Activated T-helper 1 cell treated with anti-CD3 and anti-CD28 coated beads, Interleukin-12 subunit alpha, Interleukin-12 subunit beta, Interleukin-2, Interleukin-4 antibody, amounts not matched to agents 30 ng/mL and 10 ng/mL and 1 ng/mL, durations not matched to agents 14 hours and 24 hours and 36 hours (primary cell): ENCODE measurements around the gene GTSE1. TPM values are rescaled to one million over a fixed set of nuclear protein-coding genes. Genes with fewer than 3 reads are reported as not detected.

Experiments
- DNase-seq: peaks from one replicate; pipeline ENCODE4 v3.0.0; 2021; ENCODE audit warnings: low spot score
- H3K27ac Mint-ChIP-seq: one replicate; pipeline ENCODE4 v1.8.0; 2021; ENCODE audit warnings: mild to moderate bottlenecking, mixed read lengths
- H3K27me3 Mint-ChIP-seq: one replicate; pipeline ENCODE4 v1.8.0; 2022; ENCODE audit warnings: mild to moderate bottlenecking, moderate library complexity, mixed read lengths; ENCODE audit not compliant: insufficient read depth
- H3K36me3 Mint-ChIP-seq: one replicate; pipeline ENCODE4 v1.8.0; 2021; ENCODE audit warnings: low read depth, mixed read lengths
- H3K4me1 Mint-ChIP-seq: one replicate; pipeline ENCODE4 v1.8.0; 2021; ENCODE audit warnings: low read depth, mixed read lengths
- H3K4me3 Mint-ChIP-seq: one replicate; pipeline ENCODE4 v1.8.0; 2021; ENCODE audit warnings: mild to moderate bottlenecking, moderate library complexity, mixed read lengths
- H3K9me3 Mint-ChIP-seq: one replicate; pipeline ENCODE4 v1.8.0; 2021; ENCODE audit warnings: mixed read lengths
- intact Hi-C: fragments of 100-400 bp; cut with micrococcal nuclease; formaldehyde crosslinking; loops from one replicate; pipeline ENCODE4 v1.15.1; 2024
- total RNA-seq: library from RNA; stranded (reverse); gene quantifications from 2 replicates; pipeline ENCODE4 v1.2.3, GENCODE V29; 2022

GTSE1 gene
- total RNA-seq, 1 donor from 2014 or later, result 39.9 TPM

GRCh38 chr22:46356496-46357480 lies 60.1 kb downstream of the GTSE1 start:
- DNase-seq, result no peak
- intact Hi-C loops, result no loop called here
- no peak overlapping the region for H3K27ac Mint-ChIP-seq
- H3K4me3 Mint-ChIP-seq, result no peak overlapping the region
- no peaks in the 10 kb centered on the region for H3K4me1 Mint-ChIP-seq
- H3K9me3 Mint-ChIP-seq, result no peaks in the 10 kb centered on the region
- H3K27me3 Mint-ChIP-seq, result no peaks in the 10 kb centered on the region
- H3K36me3 Mint-ChIP-seq, result peaks cover 21% of the 10 kb centered on the region

- H3K9me3 Mint-ChIP-seq, result no peaks in the 10 kb centered on the region
- H3K27me3 Mint-ChIP-seq, result no peaks in the 10 kb centered on the region
- H3K4me1 Mint-ChIP-seq, result no peaks in the 10 kb centered on the region
- intact Hi-C loops, result no loop called here
- peaks cover 12% of the 10 kb centered on the region for H3K36me3 Mint-ChIP-seq
- DNase-seq, result no peak
- no peak overlapping the region for H3K27ac Mint-ChIP-seq
- no peak overlapping the region for H3K4me3 Mint-ChIP-seq
Measured at GRCh38 chr22:46357711-46358520, 61.2 kb downstream of the GTSE1 start.

- intact Hi-C loops, result no loop called here
- Mint-ChIP-seq H3K4me1 (no peaks in the 10 kb centered on the region), H3K9me3 (no peaks in the 10 kb centered on the region), H3K4me3 (no peak overlapping the region), H3K36me3 (peaks cover 9% of the 10 kb centered on the region), H3K27me3 (no peaks in the 10 kb centered on the region), H3K27ac (no peak overlapping the region)
- no peak for DNase-seq
Measured at GRCh38 chr22:46358766-46359165, 62.1 kb downstream of the GTSE1 start.

- H3K27ac Mint-ChIP-seq, result no peak overlapping the region
- H3K9me3 Mint-ChIP-seq, result no peaks in the 10 kb centered on the region
- DNase-seq, result no peak
- intact Hi-C loops, result no loop called here
- H3K36me3 Mint-ChIP-seq, result peaks cover 6% of the 10 kb centered on the region
- H3K4me1 Mint-ChIP-seq, result no peaks in the 10 kb centered on the region
- H3K27me3 Mint-ChIP-seq, result no peaks in the 10 kb centered on the region
- no peak overlapping the region for H3K4me3 Mint-ChIP-seq
Measured at GRCh38 chr22:46359362-46359761, 62.7 kb downstream of the GTSE1 start.

- Mint-ChIP-seq H3K4me1 (no peaks in the 10 kb centered on the region), H3K9me3 (no peaks in the 10 kb centered on the region)
Measured at GRCh38 chr22:46360097-46360496, 63.4 kb downstream of the GTSE1 start.

GRCh38 chr22:46360891-46361290 lies 64.2 kb downstream of the GTSE1 start:
- no peaks in the 10 kb centered on the region for H3K4me1 Mint-ChIP-seq
- no peaks in the 10 kb centered on the region for H3K9me3 Mint-ChIP-seq
- no peaks in the 10 kb centered on the region for H3K27me3 Mint-ChIP-seq

More at GRCh38 chr22:46360097-46360496, 63.4 kb downstream of the GTSE1 start:
- intact Hi-C loops, result no loop called here
- Mint-ChIP-seq H3K4me3 (no peak overlapping the region), H3K27ac (no peak overlapping the region), H3K27me3 (no peaks in the 10 kb centered on the region), H3K36me3 (peaks cover 6% of the 10 kb centered on the region)
- no peak for DNase-seq

GRCh38 chr22:46361826-46362202 lies 65.1 kb downstream of the GTSE1 start:
- no peaks in the 10 kb centered on the region for H3K4me1 Mint-ChIP-seq
- no peak overlapping the region for H3K27ac Mint-ChIP-seq
- intact Hi-C loops, result no loop called here
- DNase-seq, result no peak
- no peaks in the 10 kb centered on the region for H3K27me3 Mint-ChIP-seq
- peaks cover 4% of the 10 kb centered on the region for H3K36me3 Mint-ChIP-seq
- H3K9me3 Mint-ChIP-seq, result no peaks in the 10 kb centered on the region
- H3K4me3 Mint-ChIP-seq, result no peak overlapping the region

More at GRCh38 chr22:46360891-46361290, 64.2 kb downstream of the GTSE1 start:
- Mint-ChIP-seq H3K4me3 (no peak overlapping the region), H3K27ac (no peak overlapping the region), H3K36me3 (peaks cover 4% of the 10 kb centered on the region)
- intact Hi-C loops, result no loop called here
- no peak for DNase-seq

- Mint-ChIP-seq H3K36me3 (peaks cover 3% of the 10 kb centered on the region), H3K27me3 (no peaks in the 10 kb centered on the region), H3K4me1 (no peaks in the 10 kb centered on the region), H3K9me3 (no peaks in the 10 kb centered on the region), H3K27ac (no peak overlapping the region), H3K4me3 (no peak overlapping the region)
- intact Hi-C loops, result no loop called here
- no peak for DNase-seq
Measured at GRCh38 chr22:46362203-46362933, 65.7 kb downstream of the GTSE1 start.

GRCh38 chr22:46362934-46363515 lies 66.4 kb downstream of the GTSE1 start:
- DNase-seq, result no peak
- H3K9me3 Mint-ChIP-seq, result no peaks in the 10 kb centered on the region
- H3K27me3 Mint-ChIP-seq, result no peaks in the 10 kb centered on the region
- no peaks in the 10 kb centered on the region for H3K4me1 Mint-ChIP-seq
- no peak overlapping the region for H3K4me3 Mint-ChIP-seq
- no peak overlapping the region for H3K27ac Mint-ChIP-seq
- intact Hi-C loops, result no loop called here
- H3K36me3 Mint-ChIP-seq, result peaks cover 2% of the 10 kb centered on the region

GRCh38 chr22:46363611-46364321 lies 67.1 kb downstream of the GTSE1 start:
- no peak for DNase-seq
- Mint-ChIP-seq H3K4me3 (no peak overlapping the region), H3K27me3 (no peaks in the 10 kb centered on the region), H3K4me1 (no peaks in the 10 kb centered on the region), H3K9me3 (no peaks in the 10 kb centered on the region), H3K36me3 (peaks cover under 1% of the 10 kb centered on the region), H3K27ac (no peak overlapping the region)
- intact Hi-C loops, result no loop called here

- H3K9me3 Mint-ChIP-seq, result no peaks in the 10 kb centered on the region
- intact Hi-C loops, result no loop called here
- H3K27me3 Mint-ChIP-seq, result no peaks in the 10 kb centered on the region
- H3K27ac Mint-ChIP-seq, result no peak overlapping the region
- H3K4me1 Mint-ChIP-seq, result no peaks in the 10 kb centered on the region
- H3K36me3 Mint-ChIP-seq, result no peaks in the 10 kb centered on the region
- no peak overlapping the region for H3K4me3 Mint-ChIP-seq
- DNase-seq, result no peak
Measured at GRCh38 chr22:46364341-46365165, 67.9 kb downstream of the GTSE1 start.
